HL-60 (cell line): ENCODE data around the gene OGG1.

Experiments used
- DNase-seq, 2 experiments: peaks; one replicate each; pipeline ENCODE4 v3.0.0-alpha.2; 2010 to 2020; ENCODE audit warnings: low read depth in 1 of 2, low spot score in 1 of 2
- H3K27ac ChIP-seq: fragments of 250-450 bp; sonication (Bioruptor Pico); replicated peaks from 2 replicates; pipeline ENCODE4 v1.5.1; 2020; ENCODE audit warnings: mild to moderate bottlenecking, moderate library complexity
- H3K27me3 ChIP-seq: fragments of 250-450 bp; sonication (Bioruptor Pico); 2 replicates; pipeline ENCODE4 v1.5.1; 2021; ENCODE audit warnings: mild to moderate bottlenecking, moderate library complexity; ENCODE audit not compliant: insufficient read depth, poor library complexity, severe bottlenecking
- H3K4me3 ChIP-seq: replicated peaks from 2 replicates; pipeline ENCODE4 v1.5.1; 2011; ENCODE audit warnings: mild to moderate bottlenecking, control low read depth, low read length; ENCODE audit not compliant: insufficient read depth
- CTCF ChIP-seq: IDR thresholded peaks from one replicate; pipeline ENCODE4 v1.5.1; 2011; ENCODE audit warnings: low read length, control low read depth, inconsistent platforms; ENCODE audit not compliant: insufficient read depth
- GABPA ChIP-seq: IDR thresholded peaks from 2 replicates; pipeline ENCODE4 v1.6.1; 2012; ENCODE audit warnings: low read depth
- POLR2AphosphoS5 ChIP-seq: IDR thresholded peaks from 2 replicates; pipeline ENCODE4 v1.6.1; 2012; ENCODE audit warnings: low read depth
- REST ChIP-seq: IDR thresholded peaks from 2 replicates; pipeline ENCODE4 v1.6.1; 2012; ENCODE audit warnings: low read depth; ENCODE audit not compliant: insufficient replicate concordance
- SPI1 ChIP-seq: IDR thresholded peaks from 2 replicates; pipeline ENCODE4 v1.6.1; 2012; ENCODE audit warnings: low read depth, mild to moderate bottlenecking, borderline replicate concordance

Gene OGG1

GRCh38 chr3:9715136-9715535 is 34.6 kb upstream of the OGG1 start:
- Histone ChIP-seq H3K27me3 (no peaks in the 10 kb centered on the region), H3K27ac (peak overlapping the region; percentile 68), H3K4me3 (no peak overlapping the region)
- peak in 1 of 2 experiments; percentile 41 for DNase-seq
- TF ChIP-seq REST (no peak), POLR2AphosphoS5 (no peak), CTCF (no peak), SPI1 (no peak), GABPA (no peak)

- peak overlapping the region; percentile 68 for H3K27ac ChIP-seq
Measured at GRCh38 chr3:9715764-9716437, 33.9 kb upstream of the OGG1 start.

More at GRCh38 chr3:9715764-9716437, 33.9 kb upstream of the OGG1 start:
- peak; percentile 80 to 95 for DNase-seq
- TF ChIP-seq REST, result no peak
- TF ChIP-seq SPI1, result peak; percentile 81
- peak; percentile 58 for TF ChIP-seq POLR2AphosphoS5
- no peak for TF ChIP-seq GABPA
- peak; percentile 98 for TF ChIP-seq CTCF
- H3K4me3 ChIP-seq, result no peak overlapping the region
- H3K27me3 ChIP-seq, result no peaks in the 10 kb centered on the region
